HG03103 (cell line): ENCODE measurements around the gene PARP16.

Experiments used
- ATAC-seq: cut with Tn5 transposase; IDR thresholded peaks from one replicate; pipeline ENCODE4 v1.9.1; 2021; ENCODE audit warnings: low read depth; ENCODE audit not compliant: unreplicated experiment

The PARP16 gene

GRCh38 chr15:65208647-65209046 lies 78.0 kb downstream of the PARP16 start:
- ATAC-seq, result no peak
